ENCODE data around the gene TAPT1. TPM values are rescaled to one million over a fixed set of nuclear protein-coding genes. Genes with fewer than 3 reads are reported as not detected.

Gene TAPT1
- total RNA-seq, 1 experiment from 2014 or later, result 11.1 TPM

GRCh38 chr4:16159286-16159685, 67.0 kb downstream of the TAPT1 start:
- H3K4me2 ChIP-seq (ENCODE audit: insufficient read depth, insufficient read length, low read length), result no peak overlapping the region
- Mint-ChIP-seq H3K4me3 (no peak overlapping the region), H3K27me3 (ENCODE audit: low read depth) (no peaks in the 10 kb centered on the region; the same call in 1 of the 2 replicates), H3K4me1 (peaks cover 11 to 20% of the 10 kb centered on the region in 2 experiments), H3K36me3 (ENCODE audit: insufficient read depth in 1 of 3, low read depth in 3 of 3) (peaks cover 0 to 8% (median 8%) of the 10 kb centered on the region in 3 experiments; a peak in 6 of 7 replicates), H3K27ac (no peak overlapping the region), H3K9me3 (no peaks in the 10 kb centered on the region)
- H2BK120ac ChIP-seq (ENCODE audit: low read depth, low read length, poor library complexity, severe bottlenecking), result no peak overlapping the region
- H3K79me1 ChIP-seq (ENCODE audit: insufficient read depth, low read depth, low read length, poor library complexity, severe bottlenecking), result no peaks in the 10 kb centered on the region
- H3K23me2 ChIP-seq (ENCODE audit: insufficient read length, low read depth, low read length, poor library complexity, severe bottlenecking), result no peaks in the 10 kb centered on the region
- H3K27ac ChIP-seq (ENCODE audit: insufficient read length, low read depth, low read length), result no peak overlapping the region
- no peaks in the 10 kb centered on the region for H3K79me2 ChIP-seq (ENCODE audit: insufficient read depth, low read length)
- H2BK20ac ChIP-seq (ENCODE audit: low read depth, low read length, poor library complexity, severe bottlenecking), result no peak overlapping the region
- no peaks in the 10 kb centered on the region for H3K9me3 ChIP-seq (ENCODE audit: control insufficient read depth, low read depth, low read length)
- TF ChIP-seq CTCF (conservative IDR thresholded peaks at IDR 0.05), result no peak
- H4K8ac ChIP-seq (replicated peaks; ENCODE audit: insufficient read length, low read depth, low read length), result no peak overlapping the region
- H3K56ac ChIP-seq (ENCODE audit: insufficient read length, low read depth, low read length), result no peak overlapping the region
- H4K20me1 ChIP-seq (ENCODE audit: control insufficient read depth, insufficient read depth, insufficient read length), result no peaks in the 10 kb centered on the region
- H3K9ac ChIP-seq (ENCODE audit: extremely low read depth, insufficient read length, low read length), result no peak overlapping the region
- no peak overlapping the region for H4K5ac ChIP-seq (ENCODE audit: insufficient read length, low read depth, low read length)
- no peak overlapping the region for H3K18ac ChIP-seq (ENCODE audit: insufficient read length, low read depth, low read length)
- no peak overlapping the region for H3K23ac ChIP-seq (ENCODE audit: insufficient read length, low read depth, low read length)
- H2BK15ac ChIP-seq (ENCODE audit: low read depth, low read length), result no peak overlapping the region
- H3K4ac ChIP-seq (ENCODE audit: low read depth, low read length), result no peak overlapping the region
- no peak overlapping the region for H3K14ac ChIP-seq (ENCODE audit: insufficient read depth, low read length)
- H2BK12ac ChIP-seq (ENCODE audit: insufficient read length, low read depth, low read length), result no peak overlapping the region
- no peak overlapping the region for H2AK5ac ChIP-seq (ENCODE audit: insufficient read length, low read length)
- no peak overlapping the region for H4K91ac ChIP-seq (ENCODE audit: insufficient read length, low read depth, low read length)
- no peaks in the 10 kb centered on the region for H3K27me3 ChIP-seq (ENCODE audit: insufficient read depth, low read length)
- DNase-seq, result no peak
- H3T11ph ChIP-seq (ENCODE audit: low read length), result no peak overlapping the region
- no peak overlapping the region for H2AFZ ChIP-seq (ENCODE audit: low read length)
- no peak overlapping the region for H2BK5ac ChIP-seq (ENCODE audit: insufficient read length, low read length)
- H3K4me1 ChIP-seq (ENCODE audit: insufficient read depth, low read length), result no peaks in the 10 kb centered on the region
- WGBS (ENCODE audit: extremely low coverage, insufficient read length, low lambda C conversion rate), result no CpG with 5 or more reads among the region's 3 CpGs
